DLD1 (cell line): Measurements from ENCODE around the gene URGCP.
"Not testable (repeated sequence)": the region's sequence is repeated elsewhere in the genome, so short reads cannot be mapped to it uniquely, and the experiment has no call there.

Source experiments
- in situ Hi-C: cut with HindIII; loops from 2 replicates; pipeline ENCODE4 v1.10.0; 2017; ENCODE audit warnings: low sequenced_read_pairs

URGCP gene

GRCh38 chr7:43922726-43923125 is 16.3 kb upstream of the URGCP start:
- in situ Hi-C loops = no loop called here

DNA sequence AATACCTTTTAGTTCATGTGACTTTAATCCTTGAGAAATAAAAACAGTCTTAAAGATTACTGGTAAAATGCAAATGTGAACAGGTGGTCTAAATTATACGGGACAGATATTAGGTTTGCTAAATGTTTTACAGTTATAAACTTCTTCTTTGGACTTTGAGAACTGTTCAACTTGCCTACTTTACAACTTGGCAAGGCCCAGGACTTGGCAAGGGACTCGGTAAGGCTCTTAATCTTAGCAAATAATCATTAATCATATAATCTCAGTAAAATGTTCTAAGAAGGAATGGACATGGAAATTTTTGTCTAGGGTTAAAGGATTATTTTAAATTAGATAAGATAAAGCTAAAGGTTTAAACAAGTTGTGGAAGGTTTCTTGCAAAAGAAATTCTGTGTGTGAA is 15.0 kb upstream of the URGCP start:
- in situ Hi-C loops = no loop called here

GRCh38 chr7:43915907-43916306 is 9.5 kb upstream of the URGCP start:
- in situ Hi-C loops = no loop called here

DNA sequence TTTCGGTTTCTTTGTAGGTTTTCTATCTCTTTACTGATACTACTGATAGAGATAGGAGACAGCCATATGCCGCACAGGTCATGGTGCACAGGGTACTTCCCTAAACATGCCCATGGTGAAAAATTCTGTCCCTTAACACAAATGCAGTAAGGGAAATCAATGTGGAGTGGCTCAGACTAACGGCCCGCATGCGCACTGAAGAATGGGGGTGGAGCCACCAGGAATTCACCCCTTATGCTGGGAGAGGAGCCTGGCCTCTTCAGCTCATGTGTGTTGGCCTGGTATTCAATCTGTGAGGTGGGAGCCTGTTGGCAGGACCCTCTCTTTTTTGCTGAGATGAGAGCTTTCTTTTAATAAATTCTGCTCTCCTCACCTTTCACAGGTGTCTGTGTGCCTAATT is 8.4 kb upstream of the URGCP start:
- in situ Hi-C loops = no loop called here

- in situ Hi-C loops = no loop called here
Measured at GRCh38 chr7:43905956-43906330, 453 bp downstream of the URGCP start.

DNA sequence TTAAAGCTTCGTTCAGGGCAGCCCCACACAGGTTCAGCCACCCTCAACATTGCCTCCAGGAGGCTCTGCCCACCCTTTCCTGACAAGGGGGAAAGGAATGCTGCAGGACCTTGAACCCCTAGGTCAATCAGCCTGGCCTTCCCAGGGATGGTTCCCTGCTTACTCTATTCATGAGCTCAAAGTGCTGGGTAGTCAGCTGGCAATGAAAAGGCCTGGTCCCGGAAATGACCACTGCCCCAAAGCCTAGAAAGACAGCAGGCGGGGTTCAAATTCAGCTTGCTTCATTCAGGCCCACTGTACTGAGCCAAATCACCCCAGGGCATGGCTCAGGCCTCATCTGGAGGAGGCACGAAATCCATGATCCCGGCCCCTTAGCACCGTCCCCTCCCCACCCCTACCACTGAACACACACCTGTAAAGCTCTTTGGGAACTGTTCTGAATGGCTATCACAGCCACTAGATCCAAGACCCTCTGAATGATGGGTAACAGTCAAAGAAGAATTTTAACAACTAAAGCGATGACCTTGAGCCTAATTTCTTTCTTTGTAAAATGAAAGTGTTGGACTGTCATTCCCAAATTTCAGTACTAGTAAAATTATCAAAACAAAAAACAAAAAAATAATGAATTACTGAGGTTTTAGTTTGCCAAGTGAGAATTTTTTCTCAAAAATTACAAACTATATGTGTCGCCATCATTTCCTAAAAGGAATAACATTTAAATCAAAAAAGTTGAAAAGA is 1.0 kb downstream of the URGCP start:
- in situ Hi-C loops = no loop called here

GRCh38 chr7:43904533-43905208 is 1.7 kb downstream of the URGCP start:
- in situ Hi-C loops = no loop called here

DNA sequence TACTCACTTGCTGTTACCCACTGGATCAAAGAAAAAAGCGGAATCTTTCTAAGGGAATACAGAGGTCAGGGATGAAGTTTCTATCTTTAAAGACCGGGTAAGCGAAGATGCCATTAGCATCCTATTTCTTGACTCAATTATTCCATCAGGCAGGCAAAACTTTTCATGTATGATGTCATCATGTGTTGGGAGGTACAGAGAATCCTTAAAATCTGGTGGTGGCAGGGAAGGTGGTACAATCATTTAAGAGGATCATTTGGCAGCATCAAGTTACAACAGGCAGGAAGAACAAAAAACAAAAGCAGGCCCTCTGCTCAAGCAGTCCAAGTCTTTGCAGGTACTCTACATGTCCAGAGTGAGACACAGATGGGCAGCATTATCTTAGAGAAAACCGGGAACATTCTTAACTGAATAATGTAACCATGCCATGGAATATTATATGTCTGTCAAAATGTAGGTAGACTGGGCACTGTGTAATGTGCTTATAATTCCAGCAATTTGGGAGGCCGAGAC is 3.8 kb downstream of the URGCP start:
- in situ Hi-C loops = no loop called here

DNA sequence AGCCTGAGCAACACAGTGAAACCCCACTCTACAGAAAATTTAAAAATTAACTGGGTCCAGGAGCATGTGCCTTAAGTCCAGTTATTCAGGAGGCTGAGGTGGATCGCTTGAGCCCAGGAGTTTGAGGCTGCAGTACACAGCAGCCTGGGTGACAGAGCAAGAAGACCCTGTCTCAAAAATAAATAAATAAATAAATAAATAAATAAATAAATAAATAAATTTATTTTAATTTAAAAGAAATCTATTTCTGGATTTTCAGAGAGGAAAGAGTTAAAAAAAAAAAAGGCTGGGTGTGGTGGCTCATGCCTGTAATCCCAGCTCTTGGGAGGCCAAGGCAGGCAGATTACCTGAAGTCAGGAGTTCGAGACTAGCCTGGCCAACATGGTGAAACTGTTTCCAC is 7.8 kb downstream of the URGCP start:
- in situ Hi-C loops = not testable (repeated sequence)

GRCh38 chr7:43895847-43896415 is 10.5 kb downstream of the URGCP start:
- in situ Hi-C loops = no loop called here

GRCh38 chr7:43891069-43891955 is 15.1 kb downstream of the URGCP start:
- in situ Hi-C loops = no loop called here

GRCh38 chr7:43890468-43890867 is 15.9 kb downstream of the URGCP start:
- in situ Hi-C loops = no loop called here

DNA sequence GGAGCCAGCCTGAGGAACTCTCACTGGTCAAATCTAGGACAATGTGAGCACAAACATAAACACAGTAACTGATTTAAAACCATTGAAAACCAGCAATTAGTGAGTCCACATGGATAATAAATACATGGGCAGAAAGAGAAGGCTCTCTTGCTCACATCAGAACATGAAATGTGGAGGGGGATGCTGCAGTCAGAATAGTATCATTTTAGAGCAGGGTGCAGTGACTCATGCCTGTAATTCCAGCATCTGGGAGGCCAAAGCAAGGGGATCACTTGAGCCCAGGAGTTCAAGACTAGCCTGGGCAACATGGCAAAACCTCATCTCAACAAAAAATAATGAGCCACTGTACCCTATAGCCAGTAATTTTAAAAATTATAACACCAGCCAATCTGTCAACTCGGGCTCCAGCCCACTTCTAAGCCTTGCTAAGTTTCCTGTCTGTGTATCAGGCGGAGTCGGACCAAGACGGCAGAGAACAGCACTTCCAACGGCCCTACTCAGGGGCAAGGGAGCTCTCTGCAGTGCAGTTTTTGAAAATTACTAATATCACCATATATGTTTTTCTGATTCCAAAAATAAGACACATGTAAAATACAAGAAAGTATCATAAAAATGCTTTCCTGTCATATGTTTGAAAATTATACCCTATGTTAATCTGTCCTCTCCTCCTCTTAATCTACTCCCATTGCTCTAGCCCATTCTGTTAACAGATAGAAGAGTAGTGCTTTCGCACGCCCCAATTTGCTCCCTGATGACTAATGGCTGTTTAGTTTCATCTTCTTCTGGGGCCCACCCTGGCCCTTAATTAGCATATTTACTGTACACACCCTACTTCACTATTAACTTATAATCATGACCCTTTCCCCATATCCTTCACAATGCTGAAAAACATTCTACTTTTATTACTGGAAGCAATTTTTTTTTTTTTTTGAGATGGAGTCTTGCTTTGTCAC is 17.1 kb downstream of the URGCP start:
- in situ Hi-C loops = no loop called here

- in situ Hi-C loops = no loop called here
Measured at GRCh38 chr7:43884617-43885016, 21.8 kb downstream of the URGCP start.

GRCh38 chr7:43884209-43884608 is 22.2 kb downstream of the URGCP start:
- in situ Hi-C loops = no loop called here

- in situ Hi-C loops = no loop called here
Measured at GRCh38 chr7:43880596-43880995, 25.8 kb downstream of the URGCP start.

GRCh38 chr7:43879477-43879876 is 26.9 kb downstream of the URGCP start:
- in situ Hi-C loops = no loop called here

DNA sequence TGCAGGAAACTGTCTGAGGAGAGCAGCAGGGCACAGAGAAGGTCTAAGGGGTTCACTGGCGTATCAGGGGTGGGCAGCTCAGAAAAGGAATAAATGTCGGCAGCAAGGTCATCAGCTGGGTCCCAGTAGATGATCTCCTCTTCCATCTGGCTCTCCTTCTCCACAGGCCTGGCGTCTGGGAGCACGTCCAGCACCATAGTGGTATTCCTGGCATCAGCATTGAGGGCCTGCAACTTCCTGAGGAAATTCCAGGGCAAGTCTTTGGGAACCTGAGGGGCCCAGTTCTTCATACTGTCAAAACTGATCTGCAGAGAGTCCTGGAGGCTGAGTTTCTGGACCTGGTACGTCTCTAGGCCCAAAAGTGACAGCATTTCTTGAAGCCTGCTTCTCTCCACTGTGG is 27.5 kb downstream of the URGCP start:
- in situ Hi-C loops = no loop called here

DNA sequence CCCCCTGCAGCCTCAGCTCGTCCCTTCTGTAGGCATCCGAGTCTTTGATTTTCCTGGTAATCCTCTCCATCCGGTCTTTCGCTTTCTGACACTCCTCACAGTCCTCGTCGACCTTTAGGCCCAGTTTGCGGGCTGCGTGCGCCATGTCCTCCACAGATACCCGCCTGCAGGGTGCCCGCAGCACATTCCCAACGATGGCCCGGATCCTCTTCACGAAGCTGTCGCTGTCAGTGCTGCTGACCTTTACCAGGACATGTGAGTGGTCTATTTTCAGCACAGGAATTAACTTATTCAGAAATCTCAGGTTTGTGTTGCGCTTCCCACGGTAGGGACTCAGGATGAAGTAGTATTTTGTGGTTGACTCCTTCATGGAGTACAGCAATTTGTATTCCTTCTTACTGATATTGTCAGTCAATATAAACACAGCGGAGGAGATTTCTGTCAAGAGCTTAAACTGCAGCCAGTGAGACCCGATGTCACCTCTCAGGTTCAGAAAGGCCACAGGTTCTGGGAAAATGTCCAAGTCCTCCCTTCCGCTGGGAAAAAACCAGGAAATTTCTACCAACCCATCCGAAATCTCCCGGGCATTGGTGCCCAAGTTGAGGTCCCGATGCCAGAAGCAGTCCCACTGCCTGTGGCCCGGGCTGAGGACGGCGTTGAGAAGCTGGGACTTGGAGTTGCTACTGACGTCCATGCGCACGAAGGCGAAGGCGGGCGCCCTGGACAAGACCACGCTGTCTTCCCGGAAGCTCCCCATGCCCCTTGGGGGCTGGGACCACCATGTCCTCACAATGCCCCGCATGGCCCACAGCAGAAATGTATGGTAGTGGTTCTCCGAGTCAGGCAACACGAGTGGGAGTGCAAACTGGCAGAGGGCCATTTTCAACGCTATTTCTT is 28.2 kb downstream of the URGCP start:
- in situ Hi-C loops = no loop called here
